Kidney (tissue), 14 donors: ENCODE results near the gene PRDM16. TPM values are rescaled to one million over a fixed set of nuclear protein-coding genes. Genes with fewer than 3 reads are reported as not detected.

Experiments
- DNase-seq, 5 donors: peaks; one replicate each; pipeline ENCODE4 v3.0.0-alpha.2; 2013 to 2020
- FAIRE-seq: peaks from 2 replicates; lab custom pipeline; 2012; peaks lifted over from hg19 to GRCh38; lab: Jason Lieb, UNC
- H3K27ac ChIP-seq, 2 donors: one replicate each; pipeline ENCODE4 v1.7.0; 2013; ENCODE audit warnings: low read depth in 2 of 2, low read length in 2 of 2, inconsistent platforms in 1 of 2
- H3K27me3 ChIP-seq: one replicate; pipeline ENCODE4 v1.7.1; 2013; ENCODE audit warnings: low read length, inconsistent platforms; ENCODE audit not compliant: control insufficient read depth, insufficient read depth
- H3K36me3 ChIP-seq, 3 donors: one replicate each; pipeline versions ENCODE4 v1.7.0 to v1.7.1; 2013; ENCODE audit warnings: low read length in 3 of 3, control low read depth in 1 of 3, inconsistent platforms in 1 of 3; ENCODE audit not compliant: insufficient read depth in 3 of 3, control insufficient read depth in 2 of 3
- H3K4me1 ChIP-seq, 3 donors: one replicate each; pipeline versions ENCODE4 v1.7.0 to v1.7.1; 2013; ENCODE audit warnings: low read length in 3 of 3, inconsistent platforms in 1 of 3, low read depth in 1 of 3; ENCODE audit not compliant: control insufficient read depth in 2 of 3, insufficient read depth in 2 of 3
- H3K4me3 ChIP-seq, 3 donors: one replicate each; pipeline versions ENCODE4 v1.7.0 to v1.8.1; 2013; ENCODE audit warnings: low read length in 3 of 3, control low read depth in 1 of 3, inconsistent platforms in 1 of 3
- H3K9ac ChIP-seq, 3 donors: one replicate each; pipeline versions ENCODE4 v1.7.0 to v1.7.1; 2013; ENCODE audit warnings: low read length in 3 of 3, control low read depth in 1 of 3, inconsistent platforms in 1 of 3
- H3K9me3 ChIP-seq, 3 donors: one replicate each; pipeline versions ENCODE4 v1.7.0 to v1.7.1; 2013; ENCODE audit warnings: low read length in 3 of 3, control low read depth in 1 of 3, inconsistent platforms in 1 of 3; ENCODE audit not compliant: control insufficient read depth in 2 of 3, insufficient read depth in 1 of 3
- CTCF ChIP-seq: IDR thresholded peaks from 3 replicates; pipeline ENCODE4 v1.5.1; 2012; ENCODE audit warnings: mild to moderate bottlenecking, moderate library complexity, borderline replicate concordance; ENCODE audit not compliant: insufficient read depth; ENCODE audit errors: extremely low read depth
- intact Hi-C: fragments of 100-400 bp; cut with DNase I; formaldehyde crosslinking; loops from one replicate; pipeline ENCODE4 v1.11.1; 2022
- polyA plus RNA-seq: library from polyadenylated mRNA; stranded (reverse); fragments of 350-450 nt; fragmentation: Illumina TruSeq; extraction: RNeasy Lipid Tissue Mini Kit (QIAGEN cat#74804); gene quantifications from one replicate; pipeline ENCODE4 v1.2.3, GENCODE V29; 2014; ENCODE audit warnings: low read depth, low replicate concordance; ENCODE audit not compliant: insufficient read depth
- total RNA-seq: library from RNA; stranded (reverse); fragmentation: NEBNext Ultra II Directional; extraction: Animal tissue kit (Norgen Biotek cat#: 25700); gene quantifications from one replicate; pipeline ENCODE4 v1.2.1, GENCODE V29; 2021
- donor health status: control.
- donor health status: control.
- donor health status: control.
- donor health status: control.
- donor health status: control.
- donor health status: DM: yes; HTN: yes; CAD: no.
- donor health status: Normal renal cell carcinoma (clear cell type).

PRDM16 gene
- total and polyA plus RNA-seq, 2 donors from 2014 or later, result 3.0 to 21.9 TPM

GRCh38 chr1:3235496-3235895 lies 166.5 kb downstream of the PRDM16 start:
- Histone ChIP-seq H3K4me3 (no peak overlapping the region), H3K36me3 (no peaks in the 10 kb centered on the region), H3K4me1 (no peaks in the 10 kb centered on the region), H3K27me3 (peaks cover 14% of the 10 kb centered on the region), H3K27ac (no peak overlapping the region), H3K9ac (no peak overlapping the region), H3K9me3 (peaks cover 0 to 5% (median 0%) of the 10 kb centered on the region in 3 donors)
- intact Hi-C loops, result no loop called here
- no peak for TF ChIP-seq CTCF
- FAIRE-seq, result no peak
- no peak for DNase-seq

- no peak overlapping the region for H3K27ac ChIP-seq
- DNase-seq, result no peak
- FAIRE-seq, result no peak
- no peak overlapping the region for H3K4me3 ChIP-seq
- TF ChIP-seq CTCF, result no peak
- intact Hi-C loops, result no loop called here
- no peaks in the 10 kb centered on the region for H3K36me3 ChIP-seq
- H3K9ac ChIP-seq, result no peak overlapping the region
- no peaks in the 10 kb centered on the region for H3K4me1 ChIP-seq
- H3K9me3 ChIP-seq, result peaks cover 0 to 5% (median 0%) of the 10 kb centered on the region in 3 donors
- peaks cover 12% of the 10 kb centered on the region for H3K27me3 ChIP-seq
Measured at GRCh38 chr1:3236361-3236760, 167.4 kb downstream of the PRDM16 start.

- H3K27me3 ChIP-seq, result peaks cover 14% of the 10 kb centered on the region
- H3K9ac ChIP-seq, result no peak overlapping the region
- no peaks in the 10 kb centered on the region for H3K36me3 ChIP-seq
- no peak overlapping the region for H3K4me3 ChIP-seq
- FAIRE-seq, result no peak
- H3K9me3 ChIP-seq, result peaks cover 0 to 5% (median 0%) of the 10 kb centered on the region in 3 donors
- no peak overlapping the region for H3K27ac ChIP-seq
- intact Hi-C loops, result no loop called here
- no peak for TF ChIP-seq CTCF
- DNase-seq, result no peak
- no peaks in the 10 kb centered on the region for H3K4me1 ChIP-seq
Measured at GRCh38 chr1:3236955-3237354, 168.0 kb downstream of the PRDM16 start.

- TF ChIP-seq CTCF, result no peak
- Histone ChIP-seq H3K4me1 (no peaks in the 10 kb centered on the region), H3K36me3 (no peaks in the 10 kb centered on the region), H3K27me3 (peaks cover 9% of the 10 kb centered on the region), H3K9ac (no peak overlapping the region), H3K9me3 (peaks cover 0 to 5% (median 0%) of the 10 kb centered on the region in 3 donors), H3K27ac (no peak overlapping the region), H3K4me3 (no peak overlapping the region)
- DNase-seq (no peak), FAIRE-seq (no peak)
- intact Hi-C loops, result no loop called here
Measured at GRCh38 chr1:3237570-3237969, 168.6 kb downstream of the PRDM16 start.
